Middle frontal gyrus (tissue), 1 donor: ENCODE results near the gene CCR9.

Experiments
- DNase-seq: peaks from one replicate; pipeline ENCODE4 v3.0.0-alpha.2; 2015; ENCODE audit warnings: low spot score; ENCODE audit errors: extremely low spot score

The CCR9 gene

DNA sequence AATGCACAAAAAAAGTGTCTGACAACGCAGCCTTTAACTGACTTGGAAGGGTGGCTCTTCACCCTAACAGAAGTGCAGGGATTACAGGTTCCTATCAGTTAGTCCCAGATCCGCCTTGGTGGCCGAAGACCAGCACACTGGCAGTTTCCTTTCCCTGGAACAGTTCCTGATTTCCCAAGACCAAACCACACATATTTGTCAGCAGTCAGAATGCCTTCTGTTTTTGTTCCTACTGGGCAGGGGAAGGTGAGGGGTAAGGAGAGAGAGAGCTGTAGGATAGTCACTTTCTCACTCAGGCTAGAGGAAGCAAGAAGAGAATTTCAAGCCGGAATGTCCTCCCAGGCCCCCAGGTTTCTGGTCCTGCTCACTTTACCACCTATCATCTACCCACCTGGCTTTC is 66.1 kb downstream of the CCR9 start:
- DNase-seq, result no peak
